K562 (cell line): Measurements from ENCODE around the gene PPT1. TPM values are rescaled to one million over a fixed set of nuclear protein-coding genes. Genes with fewer than 3 reads are reported as not detected.

Experiments used
- CHD1 ChIP-seq: fragments of 200-600 bp; sonication (generic); IDR thresholded peaks from one replicate; pipeline ENCODE4 v1.6.1; 2012; ENCODE audit warnings: mild to moderate bottlenecking, moderate library complexity, low read length, inconsistent platforms
- CREB1 ChIP-seq, 2 experiments: sonication (generic) in 1 of 2; formaldehyde crosslinking in 1 of 2; IDR thresholded peaks; 2 replicates each; pipeline versions ENCODE4 v1.6.1 to v1.8.0; 2012 to 2022; ENCODE audit warnings: inconsistent platforms in 1 of 2, mild to moderate bottlenecking in 1 of 2, missing genetic modification reagents in 1 of 2, moderate library complexity in 1 of 2
- DIDO1 ChIP-seq: fragments of 450-650 bp; IDR thresholded peaks from 2 replicates; pipeline ENCODE4 v1.6.1; 2016; ENCODE audit warnings: low read depth, missing biosample characterization, missing genetic modification characterization
- EP400 ChIP-seq: fragments of 450-650 bp; IDR thresholded peaks from 2 replicates; pipeline ENCODE4 v1.6.1; 2017; ENCODE audit warnings: antibody characterized with exemption, mild to moderate bottlenecking, moderate library complexity
- HDAC1 ChIP-seq, 2 experiments: fragments of 450-650 bp; IDR thresholded peaks; 2 replicates each; pipeline ENCODE4 v1.6.1; 2016 to 2017; ENCODE audit warnings: inconsistent platforms in 1 of 2, mild to moderate bottlenecking in 1 of 2, moderate library complexity in 1 of 2
- ILF3 ChIP-seq: fragments of 450-650 bp; IDR thresholded peaks from 2 replicates; pipeline ENCODE4 v1.6.1; 2018; ENCODE audit warnings: antibody characterized with exemption, mild to moderate bottlenecking, moderate library complexity, borderline replicate concordance
- MIER1 ChIP-seq: fragments of 450-650 bp; IDR thresholded peaks from 2 replicates; pipeline ENCODE4 v1.6.1; 2016; ENCODE audit warnings: antibody characterized with exemption, mild to moderate bottlenecking, low read depth
- RBM34 ChIP-seq: fragments of 200-400 bp; formaldehyde crosslinking; IDR thresholded peaks from 2 replicates; pipeline ENCODE4 v1.6.1; 2018; ENCODE audit warnings: low read length, borderline replicate concordance; ENCODE audit not compliant: insufficient read depth
- SMAD3 ChIP-seq: fragments of 450-650 bp; formaldehyde crosslinking; conservative IDR thresholded peaks from 2 replicates; pipeline ENCODE4 v1.4.0; 2020; ENCODE audit warnings: mild to moderate bottlenecking
- SMARCA4 ChIP-seq: fragments of 450-650 bp; IDR thresholded peaks from 2 replicates; pipeline ENCODE4 v1.6.1; 2016
- SP1 ChIP-seq: sonication (generic); formaldehyde crosslinking; IDR thresholded peaks from 2 replicates; pipeline ENCODE4 v1.8.1; 2022; ENCODE audit warnings: mild to moderate bottlenecking, missing genetic modification reagents
- TAF9B ChIP-seq: fragments of 450-650 bp; IDR thresholded peaks from 2 replicates; pipeline ENCODE4 v1.6.1; 2018; ENCODE audit warnings: mild to moderate bottlenecking; ENCODE audit not compliant: partially characterized antibody
- TAL1 ChIP-seq: fragments of 450-650 bp; IDR thresholded peaks from 2 replicates; pipeline ENCODE4 v1.6.1; 2016; ENCODE audit warnings: mild to moderate bottlenecking
- ZFP1 ChIP-seq: fragments of 450-650 bp; formaldehyde crosslinking; IDR thresholded peaks from 2 replicates; pipeline ENCODE4 v1.4.0; 2020; ENCODE audit warnings: mild to moderate bottlenecking, mixed read lengths
- ZFX ChIP-seq: sonication (generic); formaldehyde crosslinking; IDR thresholded peaks from 2 replicates; pipeline ENCODE4 v1.8.0; 2022; ENCODE audit warnings: mild to moderate bottlenecking, missing genetic modification reagents, moderate library complexity
- ZNF140 ChIP-seq: fragments of 250-450 bp; sonication (Bioruptor Pico); IDR thresholded peaks from 2 replicates; pipeline ENCODE4 v1.8.0; 2021; ENCODE audit warnings: moderate library complexity, mild to moderate bottlenecking, inconsistent platforms
- ZNF57 ChIP-seq: fragments of 450-650 bp; formaldehyde crosslinking; IDR thresholded peaks from 2 replicates; pipeline ENCODE4 v1.4.0; 2020; ENCODE audit warnings: mild to moderate bottlenecking, moderate library complexity
- ZNF764 ChIP-seq: fragments of 250-450 bp; sonication (Bioruptor Pico); IDR thresholded peaks from 2 replicates; pipeline ENCODE4 v1.4.0; 2020; ENCODE audit warnings: low read depth, mild to moderate bottlenecking, moderate library complexity
- ZSCAN32 ChIP-seq: fragments of 450-650 bp; formaldehyde crosslinking; IDR thresholded peaks from 2 replicates; pipeline ENCODE4 v1.4.0; 2020; ENCODE audit warnings: mild to moderate bottlenecking, moderate library complexity
- polyA plus RNA-seq, 8 experiments: library from polyadenylated mRNA; depleted of rRNA in 4 of 8; stranded (reverse) in 5 of 8; unstranded in 3 of 8; fragments of >200 nt; fragmentation: Nextera tagmentation in 2 of 8; fragmentation: Illumina TruSeq in 1 of 8; extraction: Ambion mirVana in 2 of 8; extraction: Trizol in 1 of 8; gene quantifications; 2 replicates each; pipeline versions ENCODE4 v1.2.1 to v1.2.3, GENCODE V29; 2011 to 2014; ENCODE audit warnings: inconsistent platforms in 1 of 8, missing spikeins in 1 of 8
- total RNA-seq, 7 experiments: library from RNA; depleted of rRNA in 6 of 7; stranded (reverse); fragments of >200 nt in 6 of 7; fragmentation: Illumina TruSeq in 2 of 7; extraction: Trizol in 2 of 7; gene quantifications; 2 replicates each; pipeline versions ENCODE4 v1.2.1 to v1.2.3, GENCODE V29; 2011 to 2021; ENCODE audit warnings: low replicate concordance in 1 of 7
- TF ChIP-seq, protein P1 (sequence below): fragments of 250-450 bp; sonication (Bioruptor Pico); IDR thresholded peaks from 2 replicates; pipeline ENCODE4 v1.6.1; 2021; ENCODE audit warnings: mild to moderate bottlenecking
- TF ChIP-seq, protein P2 (sequence below): IDR thresholded peaks from 3 replicates; pipeline ENCODE4 v1.6.1; 2011; ENCODE audit warnings: borderline replicate concordance, mild to moderate bottlenecking; ENCODE audit not compliant: insufficient read length, insufficient read depth
- TF ChIP-seq, protein P3 (sequence below): sonication (generic); formaldehyde crosslinking; IDR thresholded peaks from 2 replicates; pipeline ENCODE4 v1.8.1; 2022; ENCODE audit warnings: missing genetic modification reagents
- TF ChIP-seq, protein P4 (sequence below), 2 experiments: fragments of 450-650 bp; IDR thresholded peaks; 2 replicates each; pipeline ENCODE4 v1.6.1; 2018; ENCODE audit warnings: mild to moderate bottlenecking in 2 of 2, low read depth in 1 of 2; ENCODE audit not compliant: partially characterized antibody in 2 of 2

PPT1 gene
- total and polyA plus RNA-seq, 9 of the 15 experiments (the other 6 are each of a cell fraction or from before 2014, with no cell fraction given) = 72.2 to 285 (median 143) TPM

DNA sequence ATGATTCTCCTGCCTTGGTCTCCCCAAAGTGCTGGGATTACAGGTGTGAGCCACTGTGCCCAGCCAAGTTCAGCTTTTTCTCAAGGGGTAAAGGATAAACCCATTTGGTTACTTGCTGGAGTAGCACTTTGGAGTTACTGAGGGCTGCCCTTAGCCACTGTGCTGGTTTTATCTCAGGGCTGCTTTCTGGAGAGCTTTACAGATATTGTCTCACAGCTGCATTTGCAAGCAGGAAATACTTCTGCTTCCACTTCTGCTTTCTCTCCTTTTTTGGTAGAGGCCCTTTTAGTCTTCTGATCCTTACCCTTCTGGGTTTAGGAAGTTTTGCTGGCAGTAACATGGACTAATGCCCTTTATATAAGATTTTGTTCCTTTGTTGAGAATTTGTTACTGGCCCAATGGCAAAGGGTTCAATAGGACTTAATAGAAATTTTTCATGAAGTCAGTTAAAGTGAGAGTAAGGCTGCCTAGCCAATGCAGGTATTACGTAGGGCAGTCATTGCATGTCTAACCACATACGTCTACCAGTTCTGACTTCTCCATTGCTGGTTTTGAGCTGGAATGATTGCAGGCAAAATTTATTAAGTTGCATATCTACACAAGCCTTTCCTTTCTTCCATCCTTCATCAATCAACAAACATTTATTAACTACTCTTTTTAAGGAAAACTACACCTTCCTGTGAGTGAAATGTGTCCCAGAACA is 32.1 kb downstream of the PPT1 start (continued):
- no peak for TF ChIP-seq DIDO1 (tag)
- TF ChIP-seq, protein P1, sequence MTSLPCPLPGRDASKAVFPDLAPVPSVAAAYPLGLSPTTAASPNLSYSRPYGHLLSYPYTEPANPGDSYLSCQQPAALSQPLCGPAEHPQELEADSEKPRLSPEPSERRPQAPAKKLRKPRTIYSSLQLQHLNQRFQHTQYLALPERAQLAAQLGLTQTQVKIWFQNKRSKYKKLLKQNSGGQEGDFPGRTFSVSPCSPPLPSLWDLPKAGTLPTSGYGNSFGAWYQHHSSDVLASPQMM (CRISPR knock-in tag) = no peak
- TF ChIP-seq ILF3 = no peak
- TF ChIP-seq TAL1 = no peak
- no peak for TF ChIP-seq ZFX (CRISPR knock-in tag)
- TF ChIP-seq ZNF764 = no peak
- TF ChIP-seq TAF9B = no peak
- TF ChIP-seq CREB1 (IDR thresholded peaks at IDR 0.05) = no peak
- TF ChIP-seq CREB1 (CRISPR knock-in tag; IDR thresholded peaks at IDR 0.05) = no peak
- no peak for TF ChIP-seq MIER1
- TF ChIP-seq SP1 (CRISPR knock-in tag) = no peak
- TF ChIP-seq ZFP1 (CRISPR knock-in tag) = peak; percentile 88
- TF ChIP-seq RBM34 = no peak
- no peak for TF ChIP-seq ZNF140 (CRISPR knock-in tag)
- TF ChIP-seq, protein P2, sequence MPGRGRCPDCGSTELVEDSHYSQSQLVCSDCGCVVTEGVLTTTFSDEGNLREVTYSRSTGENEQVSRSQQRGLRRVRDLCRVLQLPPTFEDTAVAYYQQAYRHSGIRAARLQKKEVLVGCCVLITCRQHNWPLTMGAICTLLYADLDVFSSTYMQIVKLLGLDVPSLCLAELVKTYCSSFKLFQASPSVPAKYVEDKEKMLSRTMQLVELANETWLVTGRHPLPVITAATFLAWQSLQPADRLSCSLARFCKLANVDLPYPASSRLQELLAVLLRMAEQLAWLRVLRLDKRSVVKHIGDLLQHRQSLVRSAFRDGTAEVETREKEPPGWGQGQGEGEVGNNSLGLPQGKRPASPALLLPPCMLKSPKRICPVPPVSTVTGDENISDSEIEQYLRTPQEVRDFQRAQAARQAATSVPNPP = no peak
- peak; percentile 68; the same call in 1 of the 2 replicates for TF ChIP-seq SMAD3
- TF ChIP-seq, protein P3, sequence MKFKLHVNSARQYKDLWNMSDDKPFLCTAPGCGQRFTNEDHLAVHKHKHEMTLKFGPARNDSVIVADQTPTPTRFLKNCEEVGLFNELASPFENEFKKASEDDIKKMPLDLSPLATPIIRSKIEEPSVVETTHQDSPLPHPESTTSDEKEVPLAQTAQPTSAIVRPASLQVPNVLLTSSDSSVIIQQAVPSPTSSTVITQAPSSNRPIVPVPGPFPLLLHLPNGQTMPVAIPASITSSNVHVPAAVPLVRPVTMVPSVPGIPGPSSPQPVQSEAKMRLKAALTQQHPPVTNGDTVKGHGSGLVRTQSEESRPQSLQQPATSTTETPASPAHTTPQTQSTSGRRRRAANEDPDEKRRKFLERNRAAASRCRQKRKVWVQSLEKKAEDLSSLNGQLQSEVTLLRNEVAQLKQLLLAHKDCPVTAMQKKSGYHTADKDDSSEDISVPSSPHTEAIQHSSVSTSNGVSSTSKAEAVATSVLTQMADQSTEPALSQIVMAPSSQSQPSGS (CRISPR knock-in tag) = no peak
- TF ChIP-seq, protein P4, sequence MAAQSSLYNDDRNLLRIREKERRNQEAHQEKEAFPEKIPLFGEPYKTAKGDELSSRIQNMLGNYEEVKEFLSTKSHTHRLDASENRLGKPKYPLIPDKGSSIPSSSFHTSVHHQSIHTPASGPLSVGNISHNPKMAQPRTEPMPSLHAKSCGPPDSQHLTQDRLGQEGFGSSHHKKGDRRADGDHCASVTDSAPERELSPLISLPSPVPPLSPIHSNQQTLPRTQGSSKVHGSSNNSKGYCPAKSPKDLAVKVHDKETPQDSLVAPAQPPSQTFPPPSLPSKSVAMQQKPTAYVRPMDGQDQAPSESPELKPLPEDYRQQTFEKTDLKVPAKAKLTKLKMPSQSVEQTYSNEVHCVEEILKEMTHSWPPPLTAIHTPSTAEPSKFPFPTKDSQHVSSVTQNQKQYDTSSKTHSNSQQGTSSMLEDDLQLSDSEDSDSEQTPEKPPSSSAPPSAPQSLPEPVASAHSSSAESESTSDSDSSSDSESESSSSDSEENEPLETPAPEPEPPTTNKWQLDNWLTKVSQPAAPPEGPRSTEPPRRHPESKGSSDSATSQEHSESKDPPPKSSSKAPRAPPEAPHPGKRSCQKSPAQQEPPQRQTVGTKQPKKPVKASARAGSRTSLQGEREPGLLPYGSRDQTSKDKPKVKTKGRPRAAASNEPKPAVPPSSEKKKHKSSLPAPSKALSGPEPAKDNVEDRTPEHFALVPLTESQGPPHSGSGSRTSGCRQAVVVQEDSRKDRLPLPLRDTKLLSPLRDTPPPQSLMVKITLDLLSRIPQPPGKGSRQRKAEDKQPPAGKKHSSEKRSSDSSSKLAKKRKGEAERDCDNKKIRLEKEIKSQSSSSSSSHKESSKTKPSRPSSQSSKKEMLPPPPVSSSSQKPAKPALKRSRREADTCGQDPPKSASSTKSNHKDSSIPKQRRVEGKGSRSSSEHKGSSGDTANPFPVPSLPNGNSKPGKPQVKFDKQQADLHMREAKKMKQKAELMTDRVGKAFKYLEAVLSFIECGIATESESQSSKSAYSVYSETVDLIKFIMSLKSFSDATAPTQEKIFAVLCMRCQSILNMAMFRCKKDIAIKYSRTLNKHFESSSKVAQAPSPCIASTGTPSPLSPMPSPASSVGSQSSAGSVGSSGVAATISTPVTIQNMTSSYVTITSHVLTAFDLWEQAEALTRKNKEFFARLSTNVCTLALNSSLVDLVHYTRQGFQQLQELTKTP (IDR thresholded peaks at IDR 0.05; ENCODE audit: low read depth in 1 of 2, partially characterized antibody in 2 of 2) = no peak
- no peak for TF ChIP-seq CHD1
- no peak for TF ChIP-seq ZNF57 (CRISPR knock-in tag)
- TF ChIP-seq ZSCAN32 (CRISPR knock-in tag) = no peak
- TF ChIP-seq HDAC1 (IDR thresholded peaks at IDR 0.05) = no peak
- TF ChIP-seq SMARCA4 = no peak
- TF ChIP-seq EP400 = no peak
